Bronchial epithelial cell (primary cell): ENCODE data around the gene ARHGAP19. TPM values are rescaled to one million over a fixed set of nuclear protein-coding genes. Genes with fewer than 3 reads are reported as not detected.
A peak's percentile ranks its signal among the peaks of the same experiment; 100 is the strongest.

Experiments
- DNase-seq: peaks from one replicate; pipeline ENCODE4 v3.0.0-alpha.2; 2010; ENCODE audit warnings: low read depth
- FAIRE-seq: peaks from 2 replicates; lab custom pipeline; 2011; peaks lifted over from hg19 to GRCh38; lab: Jason Lieb, UNC
- H3K27me3 ChIP-seq: 2 replicates; pipeline ENCODE4 v1.5.1; 2011; ENCODE audit warnings: low read length; ENCODE audit not compliant: control insufficient read depth, insufficient read depth
- H3K36me3 ChIP-seq: 2 replicates; pipeline ENCODE4 v1.5.1; 2011; ENCODE audit warnings: low read length; ENCODE audit not compliant: control insufficient read depth, insufficient read depth
- H3K4me3 ChIP-seq: 2 replicates; pipeline ENCODE4 v1.5.1; 2011; ENCODE audit warnings: mild to moderate bottlenecking, low read depth, low read length, control low read depth
- total RNA-seq: library from RNA; depleted of rRNA; stranded (reverse); fragments of >200 nt; gene quantifications from 2 replicates; pipeline ENCODE4 v1.2.1, GENCODE V29; 2014
- TF ChIP-seq, protein P1 (sequence below): IDR thresholded peaks from 2 replicates; pipeline ENCODE4 v1.5.1; 2011; ENCODE audit warnings: mild to moderate bottlenecking, moderate library complexity, low read length, control low read depth, inconsistent platforms; ENCODE audit not compliant: insufficient read depth, severe bottlenecking

ARHGAP19 gene
- total RNA-seq, 1 donor from 2014 or later = 4.7 TPM

DNA sequence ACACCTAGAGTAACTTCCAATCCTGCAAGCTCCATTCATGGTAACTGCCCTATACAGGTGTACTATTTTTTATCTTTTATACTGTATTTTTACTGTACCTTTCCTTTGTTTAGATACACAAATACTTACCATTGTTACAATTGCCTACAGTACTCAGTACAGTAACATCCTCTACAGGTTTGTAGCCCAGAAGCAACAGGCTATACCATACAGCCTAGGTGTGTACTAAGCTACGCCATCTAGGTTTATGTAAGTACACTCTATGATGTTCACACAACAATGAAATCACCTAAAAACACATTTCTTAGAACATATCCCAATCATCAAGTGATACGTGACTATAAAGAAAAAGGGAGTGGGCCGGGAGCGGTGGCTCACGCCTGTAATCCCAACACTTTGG lies 53.6 kb downstream of the ARHGAP19 start:
- Histone ChIP-seq H3K4me3 (no peak overlapping the region), H3K36me3 (no peaks in the 10 kb centered on the region), H3K27me3 (no peaks in the 10 kb centered on the region)
- DNase-seq = no peak
- TF ChIP-seq, protein P1, sequence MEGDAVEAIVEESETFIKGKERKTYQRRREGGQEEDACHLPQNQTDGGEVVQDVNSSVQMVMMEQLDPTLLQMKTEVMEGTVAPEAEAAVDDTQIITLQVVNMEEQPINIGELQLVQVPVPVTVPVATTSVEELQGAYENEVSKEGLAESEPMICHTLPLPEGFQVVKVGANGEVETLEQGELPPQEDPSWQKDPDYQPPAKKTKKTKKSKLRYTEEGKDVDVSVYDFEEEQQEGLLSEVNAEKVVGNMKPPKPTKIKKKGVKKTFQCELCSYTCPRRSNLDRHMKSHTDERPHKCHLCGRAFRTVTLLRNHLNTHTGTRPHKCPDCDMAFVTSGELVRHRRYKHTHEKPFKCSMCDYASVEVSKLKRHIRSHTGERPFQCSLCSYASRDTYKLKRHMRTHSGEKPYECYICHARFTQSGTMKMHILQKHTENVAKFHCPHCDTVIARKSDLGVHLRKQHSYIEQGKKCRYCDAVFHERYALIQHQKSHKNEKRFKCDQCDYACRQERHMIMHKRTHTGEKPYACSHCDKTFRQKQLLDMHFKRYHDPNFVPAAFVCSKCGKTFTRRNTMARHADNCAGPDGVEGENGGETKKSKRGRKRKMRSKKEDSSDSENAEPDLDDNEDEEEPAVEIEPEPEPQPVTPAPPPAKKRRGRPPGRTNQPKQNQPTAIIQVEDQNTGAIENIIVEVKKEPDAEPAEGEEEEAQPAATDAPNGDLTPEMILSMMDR = no peak
- no peak for FAIRE-seq

DNA sequence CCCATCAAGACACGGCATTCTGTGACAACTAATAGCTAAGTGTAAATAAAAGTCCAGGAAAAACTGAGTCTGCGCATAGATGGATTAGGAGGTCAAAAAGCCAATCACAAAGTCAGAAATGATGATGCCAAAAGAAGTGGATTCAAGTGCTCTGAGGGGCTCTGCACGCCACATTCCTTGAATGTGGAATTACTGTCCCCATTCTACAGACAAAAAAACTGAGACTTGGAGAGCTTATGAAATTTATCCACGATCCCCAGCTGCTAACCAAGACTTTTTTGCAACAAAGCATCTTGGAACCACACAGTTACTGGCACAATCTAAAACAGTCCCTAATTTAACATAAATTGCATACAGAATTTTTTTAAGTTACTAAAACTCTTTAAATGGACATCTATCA lies 57.1 kb downstream of the ARHGAP19 start:
- no peaks in the 10 kb centered on the region for H3K27me3 ChIP-seq
- FAIRE-seq (no peak), DNase-seq (no peak)
- no peak overlapping the region for H3K4me3 ChIP-seq
- H3K36me3 ChIP-seq = no peaks in the 10 kb centered on the region
- TF ChIP-seq, protein P1 = no peak

- FAIRE-seq (no peak), DNase-seq (peak; percentile 57)
- TF ChIP-seq, protein P1 = peak; percentile 48
- H3K4me3 ChIP-seq = no peak overlapping the region
- no peaks in the 10 kb centered on the region for H3K27me3 ChIP-seq
- no peaks in the 10 kb centered on the region for H3K36me3 ChIP-seq
Observed at GRCh38 chr10:97234400-97234799, 58.0 kb downstream of the ARHGAP19 start.

DNA sequence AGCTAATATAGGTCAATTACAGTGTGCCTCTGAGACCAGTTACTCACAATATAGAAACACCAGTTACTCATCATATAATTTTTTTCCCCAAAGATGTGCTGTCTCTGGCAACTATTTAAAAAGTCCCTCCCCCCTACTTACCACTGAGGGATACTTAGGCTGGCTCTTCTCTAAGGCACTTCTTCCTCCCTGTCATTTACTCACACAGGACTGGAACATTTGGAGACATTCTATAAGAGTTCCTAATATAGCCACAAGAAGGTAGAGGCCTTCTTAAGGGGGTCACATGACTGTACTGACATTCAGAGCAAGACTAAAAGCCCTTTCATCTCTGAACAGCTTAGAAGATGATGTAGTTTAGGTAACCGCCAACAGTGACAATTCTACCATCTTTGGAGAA lies 62.3 kb downstream of the ARHGAP19 start:
- H3K36me3 ChIP-seq = no peaks in the 10 kb centered on the region
- H3K27me3 ChIP-seq = no peaks in the 10 kb centered on the region
- no peak overlapping the region for H3K4me3 ChIP-seq
- DNase-seq (peak; percentile 46), FAIRE-seq (no peak)
- TF ChIP-seq, protein P1 = no peak

- FAIRE-seq = peak; percentile 18
- H3K4me3 ChIP-seq = no peak overlapping the region
- TF ChIP-seq, protein P1 = no peak
Observed at GRCh38 chr10:97229322-97230015, 63.0 kb downstream of the ARHGAP19 start.

DNA sequence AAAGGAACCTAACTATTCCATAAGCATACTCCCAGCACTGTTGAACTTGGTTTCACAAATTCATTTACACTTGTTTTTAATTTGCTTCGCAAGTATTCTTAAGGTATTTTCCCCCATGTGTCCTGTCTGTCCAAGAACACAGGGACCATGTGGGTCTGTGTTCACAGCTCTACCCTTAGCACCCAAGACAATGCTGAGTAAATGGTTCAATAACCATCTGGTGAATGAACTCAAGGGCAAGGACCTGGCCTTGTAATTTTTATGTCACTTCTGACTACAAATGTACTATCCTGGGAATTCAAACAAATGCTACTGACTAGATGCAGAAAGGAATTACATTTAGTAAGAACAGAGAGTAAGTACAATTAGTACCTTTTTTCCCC lies 63.7 kb downstream of the ARHGAP19 start:
- no peaks in the 10 kb centered on the region for H3K36me3 ChIP-seq
- TF ChIP-seq, protein P1 = no peak
- H3K27me3 ChIP-seq = no peaks in the 10 kb centered on the region
- DNase-seq (no peak), FAIRE-seq (peak; percentile 23)
- no peak overlapping the region for H3K4me3 ChIP-seq

More at GRCh38 chr10:97229322-97230015, 63.0 kb downstream of the ARHGAP19 start:
- Histone ChIP-seq H3K27me3 (no peaks in the 10 kb centered on the region), H3K36me3 (no peaks in the 10 kb centered on the region)
- DNase-seq = peak; percentile 90
